SKM-1 (cell line): ENCODE results near the gene BANK1.
"Not testable (repeated sequence)": the region's sequence is repeated elsewhere in the genome, so short reads cannot be mapped to it uniquely, and the experiment has no call there.

Source experiments
- DNase-seq: peaks from one replicate; lab custom pipeline; 2025; ENCODE audit not compliant: unreplicated experiment; lab: John Stamatoyannopoulos, UW

BANK1 gene

DNA sequence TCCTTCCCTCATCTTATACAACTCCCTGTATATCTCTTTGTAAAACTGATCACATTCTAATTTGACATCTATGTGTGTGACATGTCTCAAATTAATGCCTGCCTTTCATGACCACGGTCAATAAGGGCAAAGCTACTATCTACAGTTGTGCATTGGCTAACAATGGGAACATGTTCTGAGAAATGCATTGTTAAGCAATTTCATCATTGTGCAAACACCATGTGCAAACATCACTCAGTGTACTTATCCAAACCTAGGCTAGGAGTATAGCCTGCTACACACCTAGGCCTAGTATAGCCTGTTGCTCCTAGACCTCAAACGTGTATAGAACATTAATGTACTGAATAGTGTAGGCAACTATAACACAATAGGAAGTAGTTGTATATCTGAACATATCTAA is 95.0 kb downstream of the BANK1 start:
- no peak for DNase-seq

DNA sequence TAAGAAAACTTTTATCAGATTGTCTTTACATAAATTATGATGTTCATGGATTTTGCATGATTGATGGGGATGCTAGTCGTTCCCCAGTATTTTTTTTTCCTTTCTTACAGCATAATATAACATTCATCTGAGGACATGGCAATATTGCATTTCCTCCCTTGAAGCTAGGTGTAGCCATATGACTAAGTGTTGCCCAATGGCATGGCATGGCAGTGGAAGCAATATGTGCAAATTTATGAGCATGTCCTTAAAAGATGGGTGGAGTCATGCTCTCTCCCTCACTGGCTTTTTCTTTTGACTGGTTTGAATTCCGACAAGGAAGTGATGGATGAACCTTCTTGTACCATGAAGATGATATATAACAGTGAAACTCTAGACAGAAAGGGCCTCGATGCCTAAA is 96.3 kb downstream of the BANK1 start:
- DNase-seq = no peak

DNA sequence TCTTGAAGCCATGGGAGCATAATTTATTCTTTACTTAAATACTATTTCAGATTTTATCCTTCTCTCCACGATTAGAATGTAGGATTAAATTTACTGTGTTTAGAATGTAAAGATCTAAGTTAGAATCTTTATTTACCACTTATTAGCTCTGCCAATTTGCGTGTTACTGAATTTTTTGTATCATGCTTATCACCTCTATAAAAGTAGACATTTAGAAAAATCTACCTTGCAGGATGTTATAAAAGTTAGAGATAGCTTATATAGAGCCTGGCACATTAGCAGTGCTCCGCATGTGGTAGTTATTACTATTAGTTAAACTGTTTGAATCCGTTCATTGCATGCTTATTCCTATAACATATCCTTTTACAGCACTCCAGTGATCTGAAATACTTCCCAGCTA is 97.9 kb downstream of the BANK1 start:
- no peak for DNase-seq

DNA sequence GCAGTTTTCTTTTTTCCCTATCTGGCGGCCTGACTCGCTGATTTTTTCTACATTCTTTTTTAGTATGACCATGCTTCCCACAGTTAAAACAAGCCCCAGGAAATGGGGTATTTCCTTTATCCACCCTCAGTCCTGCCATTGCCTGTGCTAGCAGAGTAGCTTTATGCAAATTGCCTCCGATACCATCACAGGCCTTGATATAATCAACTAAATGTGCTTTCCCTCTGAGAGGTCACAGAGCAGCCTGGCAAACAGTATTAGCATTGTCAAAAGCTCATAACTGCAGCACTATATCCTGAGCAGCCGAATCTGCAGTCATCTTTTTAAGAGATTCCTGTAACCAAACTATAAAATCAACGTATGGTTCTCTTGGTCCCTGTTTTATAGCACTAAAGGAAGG is 115.0 kb downstream of the BANK1 start:
- not testable (repeated sequence) for DNase-seq

DNA sequence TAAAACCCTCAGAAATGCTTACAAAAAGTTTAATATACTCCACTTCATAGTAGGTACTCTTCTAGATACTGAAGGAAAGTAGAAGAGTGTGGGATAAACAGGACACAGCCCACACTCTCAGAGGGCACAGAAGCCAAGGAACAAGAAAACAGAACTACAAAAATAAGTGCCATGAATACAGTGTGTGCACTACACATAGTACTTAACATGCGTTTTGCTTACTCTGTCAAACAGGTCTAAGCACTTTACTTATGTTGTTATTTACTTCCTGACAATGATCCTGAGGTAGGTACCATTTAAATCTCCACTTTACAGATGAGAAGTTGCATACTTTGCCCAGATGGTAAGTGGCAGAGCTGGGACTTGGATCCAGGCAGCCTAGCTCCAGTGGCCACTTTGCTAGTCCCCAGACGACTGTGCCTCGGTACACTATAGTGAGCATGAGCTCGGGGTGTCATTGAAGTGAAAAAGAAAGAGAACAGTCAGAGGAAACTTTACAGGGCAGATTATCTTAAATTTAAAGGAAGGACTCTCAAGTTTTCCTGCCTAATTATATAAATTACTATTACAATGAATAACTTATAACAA is 120.3 kb downstream of the BANK1 start:
- DNase-seq = no peak

DNA sequence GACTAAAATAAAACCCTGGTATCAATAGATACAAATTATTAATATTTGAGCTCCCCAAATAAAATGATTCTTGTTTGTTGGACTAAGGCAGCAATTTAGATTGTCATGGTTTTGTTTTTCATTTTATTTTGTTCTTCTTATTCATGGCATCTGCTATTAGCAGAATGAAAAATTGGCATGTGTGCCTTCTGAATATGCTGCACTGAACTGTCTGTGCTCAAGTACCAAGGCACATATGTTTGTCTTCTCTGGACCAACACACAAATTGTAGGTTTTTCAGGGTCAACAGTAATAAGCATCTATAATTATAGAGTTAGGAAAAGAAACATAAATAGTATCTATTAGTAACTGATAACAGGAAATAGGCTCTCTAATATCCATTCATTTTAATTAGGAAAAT is 121.1 kb downstream of the BANK1 start:
- DNase-seq = no peak

DNA sequence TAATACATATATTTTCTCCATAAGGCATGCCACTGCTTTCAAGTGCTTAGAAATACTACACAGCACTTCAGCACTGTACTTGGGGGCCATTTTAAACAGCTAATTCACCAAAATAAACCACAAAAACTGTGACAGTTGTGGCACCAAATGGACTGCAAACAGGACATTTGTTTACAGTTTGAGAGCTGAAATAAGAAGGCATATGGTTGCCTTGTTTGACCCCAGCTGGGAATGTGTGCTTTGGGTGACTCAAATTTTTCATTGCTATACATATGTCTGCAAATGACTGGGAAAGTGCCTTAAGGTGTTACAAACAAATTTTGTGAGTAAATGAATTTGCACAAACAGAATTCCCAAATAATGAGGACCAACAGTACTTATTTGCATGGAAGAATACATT is 124.2 kb downstream of the BANK1 start:
- no peak for DNase-seq

DNA sequence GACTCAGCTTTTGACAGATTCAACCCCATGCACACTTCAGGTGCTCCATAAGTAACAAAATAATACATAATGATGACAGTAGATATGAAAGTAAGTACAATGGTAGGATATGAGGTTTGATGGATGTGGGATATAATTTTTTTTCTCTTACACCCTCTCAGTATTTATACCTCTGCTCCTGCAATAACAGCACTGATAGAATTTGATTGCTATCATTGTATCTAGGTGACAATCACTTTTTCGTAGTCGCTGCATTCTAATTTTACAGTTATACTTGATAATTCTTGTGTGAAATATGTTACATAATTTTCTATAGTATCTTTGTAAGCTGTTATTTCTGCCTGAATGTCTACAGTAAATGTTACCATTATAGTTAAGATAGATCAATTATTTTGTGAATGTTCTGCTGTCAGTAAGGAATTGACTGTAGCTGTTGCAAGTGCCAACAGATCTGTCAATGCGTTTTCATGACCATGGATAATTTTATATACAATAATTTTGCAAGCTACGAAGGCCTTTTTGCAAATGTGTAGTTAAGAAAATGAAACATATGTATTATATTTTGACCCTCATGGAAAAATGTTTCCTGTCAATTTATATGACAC is 128.9 kb downstream of the BANK1 start:
- no peak for DNase-seq

DNA sequence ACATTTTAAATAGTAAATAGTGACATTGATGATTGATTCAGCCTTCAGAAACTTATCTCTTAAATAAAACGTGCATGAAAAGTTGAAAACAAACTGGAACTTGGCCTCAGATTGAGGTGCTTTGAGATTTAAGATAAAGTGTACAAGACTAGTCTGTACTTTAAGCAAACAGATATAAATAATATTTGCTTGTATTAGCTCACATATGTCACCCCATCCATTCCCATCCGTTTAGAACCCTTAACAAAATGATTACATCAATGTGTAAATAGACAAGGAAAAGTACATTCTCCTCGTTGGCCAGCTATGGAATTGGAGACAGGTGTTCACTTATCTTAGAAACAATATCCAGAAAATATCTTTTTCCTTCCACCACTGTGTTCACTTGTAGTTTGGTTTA is 130.8 kb downstream of the BANK1 start:
- DNase-seq = no peak

DNA sequence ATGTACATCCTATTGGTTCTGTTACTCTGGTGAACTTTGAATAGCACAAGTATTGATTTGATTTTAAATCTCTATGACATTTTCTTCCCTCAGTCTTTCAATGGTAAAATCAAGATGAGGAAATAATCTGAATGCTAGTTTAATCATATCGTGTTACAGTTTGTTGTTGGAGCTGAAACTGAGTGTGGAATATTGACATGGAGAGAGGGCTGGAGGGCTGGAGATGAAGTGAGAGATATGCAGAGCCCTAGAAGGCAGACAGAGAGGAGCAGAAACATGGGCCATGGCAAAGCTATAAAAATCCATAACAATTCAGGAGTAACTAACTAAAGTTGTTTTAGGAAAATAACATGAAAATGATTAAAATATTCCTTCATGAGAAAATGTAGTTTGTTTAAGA is 141.1 kb downstream of the BANK1 start:
- no peak for DNase-seq

DNA sequence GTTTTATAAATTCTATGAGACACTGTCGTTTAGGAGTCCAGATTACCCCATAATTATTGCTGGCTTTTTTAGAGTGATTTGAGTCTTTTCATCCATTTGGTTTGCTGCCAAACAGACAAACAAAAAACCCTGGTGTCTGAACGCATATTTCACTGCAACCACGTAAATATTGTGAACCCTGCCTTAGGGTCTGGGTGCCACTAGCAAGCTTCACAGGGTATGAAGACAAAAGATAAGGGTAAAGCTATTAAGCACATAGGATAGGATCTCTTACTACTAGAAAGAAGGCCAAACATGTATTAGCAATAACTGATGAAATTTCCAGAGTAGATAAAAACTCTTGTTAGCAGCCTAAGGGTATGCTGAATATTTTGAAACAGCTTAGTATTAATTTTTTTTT is 143.3 kb downstream of the BANK1 start:
- DNase-seq = no peak

DNA sequence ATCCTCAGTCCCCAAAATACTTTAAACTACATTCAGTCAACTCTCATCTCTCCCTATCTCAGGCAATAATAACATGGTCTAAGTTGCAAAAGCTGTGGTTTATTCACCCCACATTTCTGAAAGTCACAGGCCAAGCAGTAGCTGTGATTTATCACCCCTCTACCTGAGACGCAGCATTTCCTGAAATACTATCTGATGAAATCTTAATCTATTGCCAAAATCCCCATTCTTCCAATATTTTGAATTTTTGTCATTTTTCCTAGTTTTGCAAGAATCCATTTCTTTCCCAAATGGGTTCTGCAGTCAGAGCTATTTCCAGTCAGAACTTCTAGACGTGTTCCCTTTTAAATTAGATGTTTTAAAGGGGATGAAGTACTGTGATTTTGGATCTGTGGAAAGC is 148.3 kb downstream of the BANK1 start:
- no peak for DNase-seq

DNA sequence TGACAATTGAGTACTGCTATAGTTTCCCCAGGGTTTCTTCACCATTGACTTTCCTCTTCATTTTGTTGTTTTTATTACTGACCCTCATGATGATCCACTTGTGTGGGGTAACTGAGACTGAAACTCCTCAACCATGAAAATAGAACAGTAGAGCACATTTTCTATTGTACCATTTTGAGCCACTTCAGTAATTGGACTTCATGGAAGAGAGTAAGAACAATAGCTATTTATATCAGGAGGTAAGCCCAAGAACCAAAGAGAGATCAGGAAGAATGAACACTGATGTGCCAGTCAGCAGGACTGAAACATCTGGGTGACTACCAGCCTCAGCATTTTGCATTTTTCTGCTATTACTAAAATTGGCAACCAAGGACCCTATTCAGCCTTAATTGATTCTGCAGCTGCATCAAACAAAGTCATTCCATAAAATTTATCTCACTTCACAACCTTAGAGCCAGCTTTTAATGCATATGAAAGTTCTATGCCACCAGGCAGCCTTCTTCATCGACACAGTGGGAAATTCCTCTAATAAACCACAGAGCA is 151.4 kb downstream of the BANK1 start:
- DNase-seq = no peak

DNA sequence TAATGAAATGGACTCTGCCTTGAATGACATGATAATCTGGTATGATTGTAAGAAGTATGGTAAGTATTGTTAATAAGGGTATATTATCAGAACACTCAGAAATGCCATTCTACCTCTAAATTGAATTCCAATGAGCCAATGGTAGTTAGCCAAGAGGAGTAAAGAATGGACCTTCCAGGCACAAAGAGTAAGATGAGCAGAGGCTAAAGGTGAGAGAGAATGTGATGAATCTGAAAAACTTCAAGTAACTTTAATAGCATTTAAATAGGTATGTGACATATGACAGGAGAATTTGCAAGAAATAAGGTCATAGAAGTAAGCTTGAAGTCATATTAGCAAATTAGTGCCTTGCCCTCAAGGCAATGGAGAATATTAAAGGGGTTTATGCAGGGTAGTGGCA is 152.4 kb downstream of the BANK1 start:
- no peak for DNase-seq

DNA sequence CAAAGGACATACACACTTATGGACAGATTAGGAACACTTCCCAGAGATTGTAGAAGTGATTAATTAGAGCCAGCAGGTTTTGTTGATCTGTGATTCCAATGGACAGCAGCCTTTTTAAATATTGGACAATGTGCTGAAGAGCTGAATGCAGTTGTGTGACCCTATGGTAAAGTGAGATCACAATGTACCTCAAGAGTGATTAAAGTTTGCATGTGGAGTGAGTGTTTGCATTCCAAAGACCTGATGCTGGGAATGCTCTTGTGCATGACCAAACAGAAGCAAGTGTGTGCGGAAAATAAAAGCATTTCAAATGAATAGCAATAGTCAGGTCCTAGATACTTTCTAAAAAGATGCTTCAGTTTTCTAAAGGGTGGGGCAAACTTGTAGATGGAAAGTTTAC is 154.1 kb downstream of the BANK1 start:
- no peak for DNase-seq

DNA sequence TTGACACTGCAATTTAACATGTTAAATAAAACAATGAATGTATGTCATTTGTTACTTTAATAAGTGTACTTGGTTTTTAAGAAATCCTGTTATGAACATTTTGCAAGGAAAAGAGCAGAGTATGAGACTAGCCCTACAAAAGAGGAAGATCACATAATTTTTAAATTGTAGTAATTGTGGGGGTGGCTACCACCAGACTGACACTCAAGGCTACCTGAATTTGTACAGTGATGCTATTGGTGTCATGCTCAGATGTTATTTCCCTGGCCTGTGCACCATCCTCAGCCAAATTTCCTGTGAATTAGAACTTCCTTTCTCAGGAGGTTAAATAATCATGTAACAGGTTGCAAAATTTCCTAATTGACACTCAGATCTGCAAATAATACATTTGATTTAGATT is 157.5 kb downstream of the BANK1 start:
- no peak for DNase-seq

DNA sequence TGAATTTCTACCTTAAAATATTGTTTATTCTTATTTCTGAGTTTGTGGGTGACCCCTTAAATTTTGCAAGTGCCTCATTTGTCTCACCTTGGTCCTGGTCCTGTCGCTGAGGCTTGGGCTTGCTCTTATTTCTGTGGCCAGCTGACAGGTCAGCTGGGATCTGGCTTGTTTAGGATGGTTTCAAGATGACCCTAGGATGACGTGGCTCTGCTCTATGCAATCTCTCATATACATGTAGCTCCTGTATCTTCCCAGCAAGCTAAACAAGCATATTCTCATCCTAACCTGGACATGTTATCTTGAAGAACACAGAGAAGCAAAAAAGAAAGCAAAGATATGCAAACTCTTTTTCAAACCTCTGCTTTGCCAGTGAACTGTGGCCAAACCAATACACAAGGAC is 158.4 kb downstream of the BANK1 start:
- DNase-seq = no peak

DNA sequence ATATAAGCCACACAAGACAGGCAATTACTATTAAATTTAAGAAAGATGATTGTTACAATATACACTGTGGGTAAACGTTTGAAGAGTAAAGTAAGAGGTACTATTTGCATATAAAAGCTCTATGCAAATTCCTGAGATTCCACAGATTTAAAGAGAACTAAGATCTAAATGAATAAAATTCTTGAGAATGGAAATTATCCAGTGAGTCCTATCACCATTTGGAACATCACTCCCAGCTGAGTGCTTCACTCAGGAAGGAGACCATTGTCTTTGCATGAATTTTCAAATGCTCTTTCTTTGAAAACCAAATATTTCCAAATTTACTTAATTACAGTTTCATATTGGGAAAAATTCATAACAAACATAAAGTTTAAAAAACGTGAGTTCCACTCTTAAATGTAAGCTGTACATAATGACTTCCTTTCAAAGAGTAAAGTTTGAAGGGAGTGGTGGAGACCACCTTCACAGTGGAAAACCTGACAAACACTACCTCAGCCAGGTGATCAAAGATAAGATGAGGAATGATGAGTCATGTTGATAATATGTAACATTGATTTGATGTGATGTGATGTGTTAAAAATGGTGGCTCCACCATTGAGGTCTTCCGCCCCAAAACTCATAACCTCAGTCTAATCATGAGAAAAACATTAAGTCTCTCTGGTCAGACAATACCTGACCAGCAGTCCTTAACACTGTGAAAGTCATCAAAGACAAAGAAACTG is 159.9 kb downstream of the BANK1 start:
- DNase-seq = no peak

DNA sequence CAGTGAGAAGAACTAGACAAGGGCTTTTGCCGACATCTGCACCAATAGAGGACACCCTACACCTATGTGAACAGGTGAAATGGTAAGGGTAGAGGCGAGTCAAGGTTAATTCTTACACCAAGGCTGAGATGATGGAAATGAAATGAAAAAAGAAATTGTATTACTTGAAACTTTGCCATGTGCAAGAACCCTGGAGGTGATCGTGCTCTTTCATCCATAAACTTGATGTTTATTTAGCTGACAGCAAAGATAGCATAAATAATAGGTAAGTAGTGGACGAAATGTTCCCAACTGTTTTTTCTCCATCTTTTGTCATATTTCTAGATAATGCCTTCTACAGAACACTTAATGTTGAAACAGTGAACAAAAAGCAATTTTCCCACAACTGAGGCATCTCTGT is 162.5 kb downstream of the BANK1 start:
- no peak for DNase-seq

DNA sequence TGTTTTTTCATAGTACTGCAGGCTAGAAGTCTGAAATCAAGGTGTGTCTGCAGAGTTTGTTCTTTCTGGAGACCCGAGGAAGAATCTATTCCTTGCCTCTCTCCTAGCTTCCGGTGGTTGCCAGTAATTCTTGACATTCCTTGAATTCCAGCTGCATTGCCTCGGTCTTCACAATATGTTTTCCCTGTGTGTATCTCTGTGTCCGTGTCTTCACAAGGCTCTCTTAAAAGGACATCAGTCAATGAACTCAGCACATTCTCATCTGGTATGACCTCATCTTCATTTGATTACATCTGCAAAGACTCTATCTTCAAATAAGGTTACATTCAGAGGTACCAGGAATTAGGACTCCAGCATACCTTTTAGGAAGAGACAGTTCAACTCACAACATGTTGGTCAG is 163.4 kb downstream of the BANK1 start:
- DNase-seq = no peak

DNA sequence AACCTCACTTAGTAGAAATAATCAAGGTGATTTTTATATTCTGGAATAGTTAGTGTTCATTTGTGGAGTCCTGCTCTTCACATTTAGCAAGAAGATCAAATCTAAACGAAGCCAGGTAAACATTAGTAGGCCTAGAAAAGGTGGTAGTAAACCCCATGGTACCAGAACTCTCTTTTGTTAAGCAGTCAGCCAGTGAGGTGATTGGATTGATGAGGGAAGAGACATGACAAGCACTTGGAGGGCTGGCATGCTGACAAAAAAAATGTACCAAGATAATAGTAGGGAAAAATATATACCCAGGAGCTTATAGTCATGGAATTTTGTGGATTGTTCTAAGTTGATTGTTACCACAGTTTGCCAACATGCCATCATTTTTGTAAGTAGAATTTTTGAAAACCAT is 163.8 kb downstream of the BANK1 start:
- no peak for DNase-seq

DNA sequence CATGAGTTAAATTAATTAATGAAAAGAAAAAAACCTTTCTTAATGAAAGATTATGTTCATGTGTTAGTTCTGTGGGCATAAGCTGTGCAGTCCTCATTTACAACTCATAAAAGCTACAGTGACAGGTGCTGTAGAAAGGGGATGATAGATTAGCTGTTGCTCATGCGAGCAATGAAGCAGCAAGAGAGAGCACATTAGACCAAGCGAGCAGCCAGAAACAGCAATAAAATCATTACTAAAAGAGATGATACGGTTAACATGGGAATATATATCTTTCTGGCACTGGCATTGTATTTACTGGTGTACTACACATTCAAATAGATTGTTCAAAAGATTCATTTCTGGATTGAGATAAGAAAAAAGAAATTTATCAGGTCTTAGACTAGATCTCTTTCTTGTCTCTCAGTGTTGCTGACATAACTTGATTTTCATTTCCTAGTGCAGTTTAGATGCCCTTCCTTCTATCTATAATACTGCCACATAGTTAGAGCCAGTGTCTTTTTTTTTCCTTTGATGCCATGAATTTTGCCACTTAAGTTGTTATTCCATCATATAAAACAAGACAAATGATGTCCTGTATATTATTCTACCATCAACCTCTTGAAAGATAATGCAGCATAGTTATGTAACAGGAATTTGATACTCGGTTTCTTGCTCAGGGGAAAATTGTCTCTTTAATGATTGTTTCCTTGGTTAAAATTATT is 164.6 kb downstream of the BANK1 start:
- DNase-seq = no peak
